HCT116 (cell line): Measurements from ENCODE around the gene PTCH2. TPM values are rescaled to one million over a fixed set of nuclear protein-coding genes. Genes with fewer than 3 reads are reported as not detected.

Source experiments
- ATAC-seq: fragments of 200-7000 bp; cut with Tn5 transposase; 2 replicates; pipeline ENCODE4 v1.9.1; 2020; ENCODE audit warnings: mild to moderate bottlenecking, moderate library complexity
- BruUV-seq: library from RNA; stranded (reverse); fragments of 400-500 nt; replicated peaks from 2 replicates; lab custom pipeline; 2021; lab: Mats Ljungman, UMichigan
- CTCF ChIA-PET: fragments of 300-600 bp; sonication (Branson Sonifier 250); formaldehyde crosslinking; loops from one replicate; lab custom pipeline; 2021; ENCODE audit warnings: antibody characterized with exemption; lab: Charles Lee
- POLR2A ChIA-PET: fragments of 300-600, 350-600 bp; sonication (Branson Sonifier 250); formaldehyde crosslinking; loops from one replicate; lab custom pipeline; 2021; ENCODE audit warnings: antibody characterized with exemption; lab: Charles Lee
- RAD21 ChIA-PET, 2 experiments: fragments of 300-600 bp; sonication (Branson Sonifier 250); formaldehyde crosslinking; loops; one replicate each; lab custom pipeline; 2023; ENCODE audit warnings: low total read pairs in 2 of 2; ENCODE audit not compliant: uncharacterized antibody in 2 of 2, unreplicated experiment in 2 of 2, low non-redundant PET in 1 of 2; lab: Charles Lee
- DNase-seq: peaks from one replicate; pipeline ENCODE4 v3.0.0-alpha.2; 2010; ENCODE audit warnings: low read depth, low spot score
- H2AFZ ChIP-seq: fragments of 200-600 bp; shearing (Covaris generic), sonication (generic); 2 replicates; pipeline ENCODE4 v1.6.1; 2017; ENCODE audit warnings: low read depth, mixed run types, mixed read lengths, antibody characterized with exemption, low read length; ENCODE audit not compliant: poor library complexity, severe bottlenecking
- H3K27ac ChIP-seq: 2 replicates; pipeline ENCODE4 v1.5.1; 2012; ENCODE audit warnings: low read depth, low read length
- H3K27me3 ChIP-seq: fragments of 200-600 bp; sonication (generic); 2 replicates; pipeline ENCODE4 v1.6.1; 2016; ENCODE audit warnings: mixed run types, low read length, mixed read lengths; ENCODE audit not compliant: insufficient read depth
- H3K36me3 ChIP-seq, 2 experiments: fragments of 200-500 bp in 1 of 2; fragments of 200-600 bp in 1 of 2; sonication (Bioruptor generic) in 1 of 2; sonication (generic) in 1 of 2; 2 replicates each; pipeline versions ENCODE4 v1.5.1 to v1.6.1; 2014 to 2016; ENCODE audit warnings: low read length in 2 of 2, inconsistent platforms in 1 of 2, mixed read lengths in 1 of 2, mixed run types in 1 of 2; ENCODE audit not compliant: insufficient read depth in 2 of 2, control insufficient read depth in 1 of 2
- H3K4me1 ChIP-seq, 2 experiments: fragments of 200-600 bp in 1 of 2; sonication (generic) in 1 of 2; 2 replicates each; pipeline versions ENCODE4 v1.5.1 to v1.6.1; 2012 to 2017; ENCODE audit warnings: low read length in 2 of 2, inconsistent platforms in 1 of 2, mild to moderate bottlenecking in 1 of 2, mixed read lengths in 1 of 2, mixed run types in 1 of 2, moderate library complexity in 1 of 2; ENCODE audit not compliant: insufficient read depth in 2 of 2, control insufficient read depth in 1 of 2
- H3K4me2 ChIP-seq: fragments of 200-600 bp; sonication (generic); 2 replicates; pipeline ENCODE4 v1.6.1; 2017; ENCODE audit warnings: mixed run types, low read length, mixed read lengths
- H3K4me3 ChIP-seq, 2 experiments: fragments of 200-600 bp in 1 of 2; sonication (generic) in 1 of 2; replicated peaks in 1 of 2; 2 replicates each; pipeline ENCODE4 v1.5.1; 2011 to 2016; ENCODE audit warnings: low read length in 2 of 2, control low read depth in 1 of 2, low read depth in 1 of 2, mild to moderate bottlenecking in 1 of 2, mixed read lengths in 1 of 2, mixed run types in 1 of 2
- H3K79me2 ChIP-seq: fragments of 200-600 bp; sonication (generic); 2 replicates; pipeline ENCODE4 v1.6.1; 2017; ENCODE audit warnings: mild to moderate bottlenecking, mixed run types, low read length, moderate library complexity, mixed read lengths; ENCODE audit not compliant: insufficient read depth
- H3K9ac ChIP-seq: fragments of 200-600 bp; sonication (generic); 2 replicates; pipeline ENCODE4 v1.6.1; 2016; ENCODE audit warnings: low read length, mixed read lengths
- H3K9me2 ChIP-seq: fragments of 200-600 bp; sonication (generic), shearing (Covaris generic); 2 replicates; pipeline ENCODE4 v1.6.1; 2017; ENCODE audit warnings: mixed run types, mild to moderate bottlenecking, moderate library complexity; ENCODE audit not compliant: insufficient read depth
- H3K9me3 ChIP-seq, 2 experiments: fragments of 200-500 bp in 1 of 2; fragments of 200-600 bp in 1 of 2; sonication (Bioruptor generic) in 1 of 2; sonication (generic) in 1 of 2; 2 replicates each; pipeline ENCODE4 v1.6.1; 2014 to 2017; ENCODE audit warnings: low read length in 2 of 2, mixed read lengths in 2 of 2, inconsistent platforms in 1 of 2, low read depth in 1 of 2, mild to moderate bottlenecking in 1 of 2, mixed run types in 1 of 2, moderate library complexity in 1 of 2; ENCODE audit not compliant: control insufficient read depth in 1 of 2, insufficient read depth in 1 of 2
- H4K20me1 ChIP-seq: fragments of 200-600 bp; sonication (generic), shearing (Covaris generic); 2 replicates; pipeline ENCODE4 v1.6.1; 2017; ENCODE audit warnings: mixed run types, mild to moderate bottlenecking, moderate library complexity; ENCODE audit not compliant: insufficient read depth
- CBX3 ChIP-seq: IDR thresholded peaks from 2 replicates; pipeline ENCODE4 v1.6.1; 2012; ENCODE audit warnings: low read depth
- CEBPB ChIP-seq: IDR thresholded peaks from 2 replicates; pipeline ENCODE4 v1.6.1; 2012; ENCODE audit warnings: low read depth
- EGR1 ChIP-seq: IDR thresholded peaks from 2 replicates; pipeline ENCODE4 v1.6.1; 2012; ENCODE audit warnings: low read depth
- ELF1 ChIP-seq: IDR thresholded peaks from 2 replicates; pipeline ENCODE4 v1.6.1; 2012; ENCODE audit warnings: low read depth, borderline replicate concordance
- EZH2phosphoT487 ChIP-seq: fragments of 200-600 bp; IDR thresholded peaks from 2 replicates; pipeline ENCODE4 v1.6.1; 2018; ENCODE audit warnings: antibody characterized with exemption, borderline replicate concordance
- FOSL1 ChIP-seq: IDR thresholded peaks from 2 replicates; pipeline ENCODE4 v1.6.1; 2012; ENCODE audit warnings: low read depth
- POLR2A ChIP-seq: IDR thresholded peaks from 2 replicates; pipeline ENCODE4 v1.7.0; 2011; ENCODE audit warnings: borderline replicate concordance; ENCODE audit not compliant: insufficient read depth, insufficient read length; ENCODE audit errors: extremely low read depth
- RAD21 ChIP-seq: IDR thresholded peaks from 2 replicates; pipeline ENCODE4 v1.6.1; 2012; ENCODE audit warnings: low read depth, mild to moderate bottlenecking
- SP1 ChIP-seq: IDR thresholded peaks from 2 replicates; pipeline ENCODE4 v1.6.1; 2012; ENCODE audit warnings: low read depth
- YY1 ChIP-seq: IDR thresholded peaks from 2 replicates; pipeline ENCODE4 v1.6.1; 2011; ENCODE audit warnings: low read length, low read depth, moderate library complexity, mild to moderate bottlenecking; ENCODE audit not compliant: insufficient replicate concordance; ENCODE audit errors: extremely low read depth
- ZFX ChIP-seq: fragments of 450-650 bp; IDR thresholded peaks from 2 replicates; pipeline ENCODE4 v1.6.1; 2017
- ZNF274 ChIP-seq: fragments of 200-500 bp; sonication (Bioruptor generic); IDR thresholded peaks from 2 replicates; pipeline ENCODE4 v1.6.1; 2014; ENCODE audit warnings: mild to moderate bottlenecking, low read depth, low read length, inconsistent platforms
- intact Hi-C: fragments of 100-400 bp; cut with micrococcal nuclease; formaldehyde crosslinking; loops from 2 replicates; pipeline ENCODE4 v1.10.0; 2022
- total RNA-seq: library from RNA; stranded (reverse); gene quantifications from one replicate; pipeline ENCODE4 v1.2.1, GENCODE V29; 2021; ENCODE audit not compliant: unreplicated experiment
- TF ChIP-seq, protein P1 (sequence below): IDR thresholded peaks from 2 replicates; pipeline ENCODE4 v1.6.1; 2012
- TF ChIP-seq, protein P2 (sequence below): IDR thresholded peaks from 2 replicates; pipeline ENCODE4 v1.6.1; 2012
- TF ChIP-seq, protein P3 (sequence below): IDR thresholded peaks from 2 replicates; pipeline ENCODE4 v1.6.1; 2012; ENCODE audit warnings: low read depth

PTCH2 gene
- total RNA-seq, 1 experiment from 2014 or later: 1.3 TPM

DNA sequence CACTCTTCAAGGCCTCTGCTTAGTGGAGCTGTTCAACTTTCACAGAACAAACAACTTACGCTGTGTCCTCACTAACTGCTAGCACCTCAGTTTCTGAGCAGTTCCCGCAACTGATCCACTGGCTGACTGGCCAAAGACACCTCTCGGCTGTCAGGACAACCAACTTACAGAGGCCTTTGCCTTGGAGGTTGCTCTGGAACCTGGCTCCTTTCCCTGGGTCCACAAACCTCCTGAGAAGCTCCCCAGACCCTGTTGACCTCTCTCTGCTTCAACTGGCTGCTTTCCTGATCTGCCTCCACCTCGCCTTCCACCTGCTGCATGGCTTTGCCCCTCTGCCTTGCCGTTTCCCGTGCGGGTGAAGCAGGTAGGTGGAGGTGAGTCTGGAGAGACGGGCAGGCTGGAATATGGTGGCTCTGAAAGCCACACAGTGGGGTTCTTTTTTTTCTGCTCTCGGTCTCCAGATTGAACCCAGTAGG, 21.8 kb downstream of the PTCH2 start:
- Histone ChIP-seq H3K4me3 (no peak overlapping the region), H3K4me2 (no peak overlapping the region), H3K79me2 (no peaks in the 10 kb centered on the region)
- DNase-seq: no peak
- TF ChIP-seq CBX3 (no peak), ZFX (no peak)
- TF ChIP-seq, all 23 proteins: peak for 0
- intact Hi-C loops: no loop called here
- Histone ChIP-seq H3K27me3 (no peaks in the 10 kb centered on the region), H3K27ac (no peak overlapping the region), H3K9me2 (no peaks in the 10 kb centered on the region), H2AFZ (no peak overlapping the region), H3K9me3 (no peaks in the 10 kb centered on the region), H4K20me1 (no peaks in the 10 kb centered on the region), H3K36me3 (no peaks in the 10 kb centered on the region), H3K9ac (no peak overlapping the region), H3K4me1 (peaks cover 11 to 33% of the 10 kb centered on the region in 2 experiments)
- BruUV-seq: no TSS peak
- RAD21 ChIA-PET: interaction anchor here in 1 of 2 experiments (0.5 kb wide), 1 partner anchor 189 kb away, joined by 6 read pairs; no protein-coding TSS in a partner anchor
- POLR2A ChIA-PET: interaction anchor here (1.0 to 9.1 kb wide), 5 partner anchors 13 to 100 kb away, joined by 3 to 200 read pairs (median 6); partner anchors contain the start of genes BTBD19, DYNLT4 and PLK3
- ATAC-seq: no peak
- CTCF ChIA-PET: interaction anchor here (1.2 kb wide), 1 partner anchor 15 kb away, joined by 4 read pairs; no protein-coding TSS in a partner anchor

DNA sequence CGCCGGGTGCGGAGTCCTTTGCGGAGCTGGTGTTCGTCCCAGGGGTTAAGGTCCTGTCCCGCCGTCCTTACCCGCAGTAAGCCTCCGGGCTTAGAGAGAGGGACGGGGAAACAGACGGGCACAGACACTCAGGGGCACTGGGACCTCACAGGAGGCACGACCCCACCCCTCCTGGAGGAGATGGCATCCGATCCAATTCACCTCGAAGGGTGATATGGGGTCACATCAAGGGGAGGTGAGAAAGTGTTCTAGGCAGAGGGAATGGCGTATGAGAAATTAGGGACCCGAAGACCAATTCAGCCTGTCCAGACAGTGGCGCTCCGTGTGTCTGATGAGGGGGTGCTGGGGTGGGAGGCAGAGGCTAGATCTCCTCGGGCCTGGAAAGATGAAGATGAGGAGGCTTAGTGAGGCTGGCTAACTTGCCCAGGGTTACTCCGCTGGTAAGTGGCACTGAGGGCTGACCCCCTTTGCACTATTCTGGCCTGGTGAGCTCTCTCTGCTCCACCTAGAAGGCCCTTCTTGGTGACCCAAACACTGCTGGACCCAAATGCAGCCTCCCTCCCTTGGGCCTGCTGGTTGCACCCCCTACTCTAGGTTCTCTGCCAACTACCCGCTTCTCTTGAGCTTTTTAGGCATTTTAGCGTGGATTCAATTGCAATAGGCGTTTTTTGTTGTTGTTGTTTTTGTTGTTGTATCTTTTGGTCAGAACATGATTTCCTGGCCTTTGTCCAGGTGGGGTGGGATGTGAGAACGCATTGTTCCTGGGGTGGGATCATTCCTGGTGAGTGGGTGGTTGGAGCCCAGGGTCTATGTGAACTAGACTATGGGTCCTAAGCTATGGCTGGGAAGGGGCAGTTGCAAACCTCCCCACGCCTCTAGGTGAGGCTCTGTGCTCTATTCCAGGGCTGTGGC, 22.5 kb downstream of the PTCH2 start:
- ATAC-seq: no peak
- Histone ChIP-seq H3K36me3 (no peaks in the 10 kb centered on the region), H4K20me1 (no peaks in the 10 kb centered on the region), H3K4me2 (peak overlapping the region; percentile 83), H3K27me3 (no peaks in the 10 kb centered on the region), H3K9ac (peak overlapping the region; percentile 76), H3K9me2 (no peaks in the 10 kb centered on the region), H2AFZ (no peak overlapping the region), H3K27ac (peak overlapping the region; percentile 83), H3K4me3 (peak overlapping the region; percentile 36 to 48), H3K9me3 (no peaks in the 10 kb centered on the region), H3K79me2 (no peaks in the 10 kb centered on the region), H3K4me1 (peaks cover 11 to 33% of the 10 kb centered on the region in 2 experiments)
- intact Hi-C loops: no loop called here
- BruUV-seq: no TSS peak
- CTCF ChIA-PET: no interaction called here
- no peak for DNase-seq
- TF ChIP-seq, protein P1, sequence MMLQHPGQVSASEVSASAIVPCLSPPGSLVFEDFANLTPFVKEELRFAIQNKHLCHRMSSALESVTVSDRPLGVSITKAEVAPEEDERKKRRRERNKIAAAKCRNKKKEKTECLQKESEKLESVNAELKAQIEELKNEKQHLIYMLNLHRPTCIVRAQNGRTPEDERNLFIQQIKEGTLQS: no peak
- TF ChIP-seq CEBPB (no peak), ZNF274 (no peak), EZH2phosphoT487 (no peak), POLR2A (no peak), FOSL1 (no peak), SP1 (no peak), EGR1 (no peak), CBX3 (no peak), YY1 (no peak), RAD21 (no peak), ELF1 (no peak)
- TF ChIP-seq, protein P2, sequence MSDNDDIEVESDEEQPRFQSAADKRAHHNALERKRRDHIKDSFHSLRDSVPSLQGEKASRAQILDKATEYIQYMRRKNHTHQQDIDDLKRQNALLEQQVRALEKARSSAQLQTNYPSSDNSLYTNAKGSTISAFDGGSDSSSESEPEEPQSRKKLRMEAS: no peak
- TF ChIP-seq, protein P3, sequence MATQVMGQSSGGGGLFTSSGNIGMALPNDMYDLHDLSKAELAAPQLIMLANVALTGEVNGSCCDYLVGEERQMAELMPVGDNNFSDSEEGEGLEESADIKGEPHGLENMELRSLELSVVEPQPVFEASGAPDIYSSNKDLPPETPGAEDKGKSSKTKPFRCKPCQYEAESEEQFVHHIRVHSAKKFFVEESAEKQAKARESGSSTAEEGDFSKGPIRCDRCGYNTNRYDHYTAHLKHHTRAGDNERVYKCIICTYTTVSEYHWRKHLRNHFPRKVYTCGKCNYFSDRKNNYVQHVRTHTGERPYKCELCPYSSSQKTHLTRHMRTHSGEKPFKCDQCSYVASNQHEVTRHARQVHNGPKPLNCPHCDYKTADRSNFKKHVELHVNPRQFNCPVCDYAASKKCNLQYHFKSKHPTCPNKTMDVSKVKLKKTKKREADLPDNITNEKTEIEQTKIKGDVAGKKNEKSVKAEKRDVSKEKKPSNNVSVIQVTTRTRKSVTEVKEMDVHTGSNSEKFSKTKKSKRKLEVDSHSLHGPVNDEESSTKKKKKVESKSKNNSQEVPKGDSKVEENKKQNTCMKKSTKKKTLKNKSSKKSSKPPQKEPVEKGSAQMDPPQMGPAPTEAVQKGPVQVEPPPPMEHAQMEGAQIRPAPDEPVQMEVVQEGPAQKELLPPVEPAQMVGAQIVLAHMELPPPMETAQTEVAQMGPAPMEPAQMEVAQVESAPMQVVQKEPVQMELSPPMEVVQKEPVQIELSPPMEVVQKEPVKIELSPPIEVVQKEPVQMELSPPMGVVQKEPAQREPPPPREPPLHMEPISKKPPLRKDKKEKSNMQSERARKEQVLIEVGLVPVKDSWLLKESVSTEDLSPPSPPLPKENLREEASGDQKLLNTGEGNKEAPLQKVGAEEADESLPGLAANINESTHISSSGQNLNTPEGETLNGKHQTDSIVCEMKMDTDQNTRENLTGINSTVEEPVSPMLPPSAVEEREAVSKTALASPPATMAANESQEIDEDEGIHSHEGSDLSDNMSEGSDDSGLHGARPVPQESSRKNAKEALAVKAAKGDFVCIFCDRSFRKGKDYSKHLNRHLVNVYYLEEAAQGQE: no peak
- RAD21 ChIA-PET: interaction anchor here (0.5 to 0.8 kb wide), 2 partner anchors 99 to 190 kb away, joined by 3 to 6 read pairs; no protein-coding TSS in a partner anchor
- POLR2A ChIA-PET: interaction anchor here (1.6 to 9.1 kb wide), 5 partner anchors 12 to 99 kb away, joined by 6 to 200 read pairs (median 34); partner anchors contain the start of genes BEST4, BTBD19 and DYNLT4
